SK-N-SH (cell line): ENCODE results near the gene LTB4R2.

Experiments
- GABPA ChIP-seq: IDR thresholded peaks from 2 replicates; pipeline ENCODE4 v1.4.0; 2012; ENCODE audit warnings: low read depth, mild to moderate bottlenecking
- POLR2AphosphoS5 ChIP-seq: IDR thresholded peaks from 2 replicates; pipeline ENCODE4 v1.6.1; 2012; ENCODE audit warnings: low read depth, low read length
- SMC3 ChIP-seq: IDR thresholded peaks from 2 replicates; pipeline ENCODE4 v1.6.1; 2012; ENCODE audit warnings: low read depth, low read length, improper control_type of control experiment
- TAF1 ChIP-seq: IDR thresholded peaks from 2 replicates; pipeline ENCODE4 v1.6.1; 2012; ENCODE audit warnings: low read depth, mild to moderate bottlenecking, low read length, moderate library complexity, borderline replicate concordance
- YY1 ChIP-seq: IDR thresholded peaks from 2 replicates; pipeline ENCODE4 v1.4.0; 2012; ENCODE audit warnings: low read depth, mild to moderate bottlenecking
- TF ChIP-seq, protein P1 (sequence below): IDR thresholded peaks from 2 replicates; pipeline ENCODE4; 2012
- TF ChIP-seq, protein P2 (sequence below): fragments of 200-600 bp; sonication (generic); IDR thresholded peaks from 2 replicates; pipeline ENCODE4 v1.6.1; 2017; ENCODE audit warnings: antibody characterized with exemption, mild to moderate bottlenecking, moderate library complexity
- TF ChIP-seq, protein P3 (sequence below): IDR thresholded peaks from 2 replicates; pipeline ENCODE4 v1.6.1; 2012; ENCODE audit warnings: mild to moderate bottlenecking, low read depth, low read length, moderate library complexity

DNA sequence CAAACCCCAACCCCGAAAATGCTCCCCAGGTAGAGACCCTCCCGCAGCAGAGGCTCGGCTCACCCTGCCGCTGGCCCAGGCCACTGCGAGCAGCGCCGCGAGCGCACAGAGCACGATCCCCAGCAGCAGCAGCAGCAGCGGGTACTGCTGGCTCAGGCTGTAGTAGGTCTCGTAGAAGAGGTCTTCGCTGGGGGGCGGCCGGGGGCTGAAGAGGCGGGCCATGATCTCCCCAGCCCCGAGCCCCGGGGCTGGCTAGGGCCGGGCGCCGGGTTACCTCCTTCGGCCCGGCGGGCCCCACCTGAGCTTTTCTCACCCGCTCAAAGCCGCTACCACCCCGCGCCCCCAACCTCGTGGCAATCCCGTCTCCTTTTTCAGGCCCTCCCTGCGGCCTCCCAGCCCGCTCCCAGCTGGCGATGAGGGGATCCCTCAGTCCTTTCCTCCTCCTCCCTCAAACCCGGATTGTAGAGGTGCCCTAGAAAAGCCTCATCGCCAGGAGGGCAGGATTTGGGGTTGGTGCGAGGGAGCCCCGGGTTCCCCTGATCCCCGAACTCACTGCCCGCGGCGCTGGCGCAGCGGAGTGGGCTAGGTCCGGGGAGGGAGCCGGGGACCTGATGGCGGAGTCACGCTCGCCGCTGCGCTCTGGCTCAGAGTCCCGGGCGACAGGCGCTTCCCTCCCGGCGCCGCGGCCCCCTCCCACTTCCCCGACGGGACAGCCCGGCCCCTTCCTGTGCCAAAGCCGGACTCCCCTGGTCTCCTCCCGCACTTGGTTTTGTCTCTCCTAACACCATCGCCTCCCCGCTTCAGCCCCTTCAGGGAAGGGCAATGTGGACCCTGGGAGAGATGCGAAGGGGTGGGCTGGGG, 24.7 kb downstream of the LTB4R2 start, which contains the start of gene ADCY4:
- TF ChIP-seq POLR2AphosphoS5: no peak
- TF ChIP-seq, protein P1, sequence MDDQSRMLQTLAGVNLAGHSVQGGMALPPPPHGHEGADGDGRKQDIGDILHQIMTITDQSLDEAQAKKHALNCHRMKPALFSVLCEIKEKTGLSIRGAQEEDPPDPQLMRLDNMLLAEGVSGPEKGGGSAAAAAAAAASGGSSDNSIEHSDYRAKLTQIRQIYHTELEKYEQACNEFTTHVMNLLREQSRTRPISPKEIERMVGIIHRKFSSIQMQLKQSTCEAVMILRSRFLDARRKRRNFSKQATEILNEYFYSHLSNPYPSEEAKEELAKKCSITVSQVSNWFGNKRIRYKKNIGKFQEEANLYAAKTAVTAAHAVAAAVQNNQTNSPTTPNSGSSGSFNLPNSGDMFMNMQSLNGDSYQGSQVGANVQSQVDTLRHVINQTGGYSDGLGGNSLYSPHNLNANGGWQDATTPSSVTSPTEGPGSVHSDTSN: no peak
- TF ChIP-seq, protein P2, sequence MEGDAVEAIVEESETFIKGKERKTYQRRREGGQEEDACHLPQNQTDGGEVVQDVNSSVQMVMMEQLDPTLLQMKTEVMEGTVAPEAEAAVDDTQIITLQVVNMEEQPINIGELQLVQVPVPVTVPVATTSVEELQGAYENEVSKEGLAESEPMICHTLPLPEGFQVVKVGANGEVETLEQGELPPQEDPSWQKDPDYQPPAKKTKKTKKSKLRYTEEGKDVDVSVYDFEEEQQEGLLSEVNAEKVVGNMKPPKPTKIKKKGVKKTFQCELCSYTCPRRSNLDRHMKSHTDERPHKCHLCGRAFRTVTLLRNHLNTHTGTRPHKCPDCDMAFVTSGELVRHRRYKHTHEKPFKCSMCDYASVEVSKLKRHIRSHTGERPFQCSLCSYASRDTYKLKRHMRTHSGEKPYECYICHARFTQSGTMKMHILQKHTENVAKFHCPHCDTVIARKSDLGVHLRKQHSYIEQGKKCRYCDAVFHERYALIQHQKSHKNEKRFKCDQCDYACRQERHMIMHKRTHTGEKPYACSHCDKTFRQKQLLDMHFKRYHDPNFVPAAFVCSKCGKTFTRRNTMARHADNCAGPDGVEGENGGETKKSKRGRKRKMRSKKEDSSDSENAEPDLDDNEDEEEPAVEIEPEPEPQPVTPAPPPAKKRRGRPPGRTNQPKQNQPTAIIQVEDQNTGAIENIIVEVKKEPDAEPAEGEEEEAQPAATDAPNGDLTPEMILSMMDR: no peak
- TF ChIP-seq, protein P3, sequence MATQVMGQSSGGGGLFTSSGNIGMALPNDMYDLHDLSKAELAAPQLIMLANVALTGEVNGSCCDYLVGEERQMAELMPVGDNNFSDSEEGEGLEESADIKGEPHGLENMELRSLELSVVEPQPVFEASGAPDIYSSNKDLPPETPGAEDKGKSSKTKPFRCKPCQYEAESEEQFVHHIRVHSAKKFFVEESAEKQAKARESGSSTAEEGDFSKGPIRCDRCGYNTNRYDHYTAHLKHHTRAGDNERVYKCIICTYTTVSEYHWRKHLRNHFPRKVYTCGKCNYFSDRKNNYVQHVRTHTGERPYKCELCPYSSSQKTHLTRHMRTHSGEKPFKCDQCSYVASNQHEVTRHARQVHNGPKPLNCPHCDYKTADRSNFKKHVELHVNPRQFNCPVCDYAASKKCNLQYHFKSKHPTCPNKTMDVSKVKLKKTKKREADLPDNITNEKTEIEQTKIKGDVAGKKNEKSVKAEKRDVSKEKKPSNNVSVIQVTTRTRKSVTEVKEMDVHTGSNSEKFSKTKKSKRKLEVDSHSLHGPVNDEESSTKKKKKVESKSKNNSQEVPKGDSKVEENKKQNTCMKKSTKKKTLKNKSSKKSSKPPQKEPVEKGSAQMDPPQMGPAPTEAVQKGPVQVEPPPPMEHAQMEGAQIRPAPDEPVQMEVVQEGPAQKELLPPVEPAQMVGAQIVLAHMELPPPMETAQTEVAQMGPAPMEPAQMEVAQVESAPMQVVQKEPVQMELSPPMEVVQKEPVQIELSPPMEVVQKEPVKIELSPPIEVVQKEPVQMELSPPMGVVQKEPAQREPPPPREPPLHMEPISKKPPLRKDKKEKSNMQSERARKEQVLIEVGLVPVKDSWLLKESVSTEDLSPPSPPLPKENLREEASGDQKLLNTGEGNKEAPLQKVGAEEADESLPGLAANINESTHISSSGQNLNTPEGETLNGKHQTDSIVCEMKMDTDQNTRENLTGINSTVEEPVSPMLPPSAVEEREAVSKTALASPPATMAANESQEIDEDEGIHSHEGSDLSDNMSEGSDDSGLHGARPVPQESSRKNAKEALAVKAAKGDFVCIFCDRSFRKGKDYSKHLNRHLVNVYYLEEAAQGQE: no peak
- TF ChIP-seq GABPA: no peak
- TF ChIP-seq SMC3: no peak
- TF ChIP-seq TAF1: no peak
- TF ChIP-seq YY1: no peak
